Adrenal gland (tissue), 12 donors: ENCODE results near the gene SLC22A15. TPM values are rescaled to one million over a fixed set of nuclear protein-coding genes. Genes with fewer than 3 reads are reported as not detected.
"Not testable (repeated sequence)": the region's sequence is repeated elsewhere in the genome, so short reads cannot be mapped to it uniquely, and the experiment has no call there.

Source experiments
- DNase-seq, 7 donors: peaks; one replicate each; pipeline ENCODE4 v3.0.0-alpha.2; 2019 to 2020
- H3K27ac ChIP-seq, 5 donors: fragments of 200-600 bp; sonication (generic) in 4 of 5; 1 replicate in 3 of 5; 2 replicates in 2 of 5; pipeline versions ENCODE4 v1.5.1 to v1.8.0; 2016 to 2020; ENCODE audit warnings: mild to moderate bottlenecking in 1 of 5
- H3K27me3 ChIP-seq: fragments of 200-600 bp; 2 replicates; pipeline ENCODE4 v1.8.0; 2021
- H3K36me3 ChIP-seq, 2 donors: fragments of 200-600 bp; replicated peaks in 1 of 2; 1 replicate in 1 of 2; 2 replicates in 1 of 2; pipeline versions ENCODE4 v1.5.1 to v1.8.0; 2018 to 2022
- H3K4me1 ChIP-seq, 2 donors: fragments of 200-600 bp; replicated peaks in 1 of 2; 1 replicate in 1 of 2; 2 replicates in 1 of 2; pipeline versions ENCODE4 v1.5.1 to v1.8.0; 2018 to 2021
- H3K4me3 ChIP-seq, 4 donors: fragments of 200-600 bp; sonication (generic) in 3 of 4; one replicate each; pipeline ENCODE4 v1.5.1; 2016 to 2018
- H3K9me3 ChIP-seq, 3 donors: fragments of 200-600 bp; sonication (generic) in 1 of 3; replicated peaks in 1 of 3; 1 replicate in 2 of 3; 2 replicates in 1 of 3; pipeline versions ENCODE4 v1.5.1 to v1.8.0; 2016 to 2021
- CTCF ChIP-seq, 6 experiments: fragments of 450-650 bp in 4 of 6; fragments of 200-600 bp in 2 of 6; sonication (generic) in 1 of 6; IDR thresholded peaks; 1 replicate in 5 of 6; 2 replicates in 1 of 6; pipeline versions ENCODE4 v1.5.1 to v1.8.0; 2016 to 2021; ENCODE audit warnings: antibody characterized with exemption in 6 of 6, mild to moderate bottlenecking in 2 of 6, moderate library complexity in 1 of 6
- POLR2A ChIP-seq, 2 donors: fragments of 450-650 bp; IDR thresholded peaks; one replicate each; pipeline ENCODE4 v1.6.1; 2017; ENCODE audit warnings: antibody characterized with exemption in 2 of 2, mild to moderate bottlenecking in 2 of 2, moderate library complexity in 1 of 2
- WGBS, 4 donors: extraction: QIAGEN DNeasy Blood & Tissue Kit in 2 of 4; methylation state at CpG; one replicate each; pipeline versions ENCODE4 v1.1.5 to v1.1.7; 2013 to 2017; 5-methylcytosine and 5-hydroxymethylcytosine counted together
- intact Hi-C, 2 donors: fragments of 100-400 bp; cut with DNase I; formaldehyde crosslinking; loops; one replicate each; pipeline versions ENCODE4 v1.14.1 to v1.15.0; 2022 to 2023
- polyA plus RNA-seq, 3 donors: library from polyadenylated mRNA; stranded (reverse); fragments of 200-250 nt in 2 of 3; fragments of 350-450 nt in 1 of 3; fragmentation: Illumina TruSeq in 1 of 3; extraction: RNeasy Lipid Tissue Mini Kit (QIAGEN cat#74804) in 1 of 3; gene quantifications; one replicate each; pipeline ENCODE4 v1.2.3, GENCODE V29; 2013 to 2014
- total RNA-seq, 9 donors: library from RNA; depleted of rRNA in 4 of 9; stranded (reverse); fragments of >200 nt in 4 of 9; fragments of 120-200 nt in 1 of 9; fragmentation: NEBNext Ultra II Directional in 1 of 9; extraction: Animal tissue kit (Norgen Biotek cat#: 25700) in 1 of 9; gene quantifications; one replicate each; pipeline versions ENCODE4 v1.1.0 to v1.2.4, GENCODE V29; 2013 to 2023
- donor health status: healthy with polysubstance abuse.
- donor health status: Bipolar disorder and iron deficiency.
- donor health status: DM: yes; HTN: yes; CAD: no.
- donor health status: DM: no; HTN: no; CAD: no.
- donor health status: DM: no; HTN: no; CAD: no.
- donor health status: DM: yes; HTN: yes; CAD: no.

Gene SLC22A15
- total and polyA plus RNA-seq, 12 donors: 1.2 to 27.2 (median 5.8) TPM

GRCh38 chr1:115988953-115989352 is 12.6 kb downstream of the SLC22A15 start:
- DNase-seq: no peak
- TF ChIP-seq POLR2A (IDR thresholded peaks at IDR 0.05): no peak
- TF ChIP-seq CTCF (IDR thresholded peaks at IDR 0.05): no peak
- WGBS, 4 donors: 81 to 100% (median 92%) methylated on average over 1 of the region's 1 CpG
- no peaks in the 10 kb centered on the region for H3K9me3 ChIP-seq
- no peaks in the 10 kb centered on the region for H3K27me3 ChIP-seq
- no peaks in the 10 kb centered on the region for H3K36me3 ChIP-seq
- intact Hi-C loops: no loop called here
- no peaks in the 10 kb centered on the region for H3K4me1 ChIP-seq
- no peak overlapping the region for H3K27ac ChIP-seq
- no peak overlapping the region for H3K4me3 ChIP-seq

DNA sequence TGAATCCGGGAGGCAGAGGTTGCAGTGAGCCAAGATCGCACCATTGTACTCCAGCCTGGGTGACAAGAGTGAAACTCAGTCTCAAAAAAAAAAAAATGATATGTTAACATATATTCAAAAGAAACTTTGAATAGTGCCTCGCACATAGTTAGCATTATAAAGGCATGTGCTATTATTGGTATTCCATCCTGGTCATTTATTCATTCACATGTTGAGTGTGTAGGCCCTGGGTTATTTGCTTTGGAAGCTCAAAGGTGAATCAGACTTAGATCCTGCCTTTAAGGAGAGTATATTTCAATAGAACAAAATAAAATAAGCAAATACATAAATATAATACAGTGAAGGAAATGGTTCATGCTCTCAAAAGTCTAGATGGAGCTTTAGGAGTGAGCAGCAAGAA is 13.4 kb downstream of the SLC22A15 start:
- intact Hi-C loops: no loop called here

DNA sequence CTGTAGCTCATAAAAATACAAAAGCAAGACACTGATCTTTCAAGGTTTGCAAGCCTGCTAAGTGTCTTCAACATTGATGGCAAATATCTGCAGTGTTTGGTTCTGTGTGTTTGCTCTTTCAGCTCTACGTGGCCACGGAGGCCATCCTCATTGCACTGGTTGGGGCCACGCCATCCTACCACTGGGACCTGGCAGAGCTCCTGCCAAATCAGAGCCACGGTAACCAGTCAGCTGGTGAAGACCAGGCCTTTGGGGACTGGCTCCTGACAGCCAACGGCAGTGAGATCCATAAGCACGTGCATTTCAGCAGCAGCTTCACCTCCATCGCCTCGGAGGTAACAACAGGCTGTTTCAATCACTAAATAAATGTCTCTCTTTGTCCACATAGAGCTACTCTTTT is 15.6 kb downstream of the SLC22A15 start:
- Histone ChIP-seq H3K36me3 (no peaks in the 10 kb centered on the region), H3K9me3 (no peaks in the 10 kb centered on the region), H3K27me3 (no peaks in the 10 kb centered on the region), H3K27ac (no peak overlapping the region), H3K4me3 (no peak overlapping the region), H3K4me1 (no peaks in the 10 kb centered on the region)
- intact Hi-C loops: no loop called here
- WGBS, 4 donors: 91 to 96% (median 93%) methylated on average over 8 of the region's 8 CpGs
- DNase-seq: no peak
- TF ChIP-seq CTCF (IDR thresholded peaks at IDR 0.05) (no peak), POLR2A (IDR thresholded peaks at IDR 0.05) (no peak)

More for the DNA sequence above, 13.4 kb downstream of the SLC22A15 start:
- Histone ChIP-seq H3K9me3 (no peaks in the 10 kb centered on the region), H3K4me3 (no peak overlapping the region), H3K27ac (no peak overlapping the region), H3K27me3 (no peaks in the 10 kb centered on the region), H3K36me3 (no peaks in the 10 kb centered on the region), H3K4me1 (no peaks in the 10 kb centered on the region)
- no peak for DNase-seq
- WGBS, 4 donors: 92 to 97% (median 94%) methylated on average over 3 of the region's 3 CpGs
- no peak for TF ChIP-seq POLR2A (IDR thresholded peaks at IDR 0.05)
- no peak for TF ChIP-seq CTCF (IDR thresholded peaks at IDR 0.05)

- intact Hi-C loops, H3K4me1 ChIP-seq, H3K36me3 ChIP-seq, H3K4me3 ChIP-seq, H3K27ac ChIP-seq, H3K27me3 ChIP-seq, DNase-seq, H3K9me3 ChIP-seq: not testable (repeated sequence)
- 88 to 97% (median 93%) methylated on average over 1 of the region's 1 CpG for WGBS, 4 donors
Measured at GRCh38 chr1:115997921-115998320, 21.6 kb downstream of the SLC22A15 start.

GRCh38 chr1:116001739-116002487 is 25.6 kb downstream of the SLC22A15 start:
- H3K4me1 ChIP-seq: no peaks in the 10 kb centered on the region
- no peaks in the 10 kb centered on the region for H3K27me3 ChIP-seq
- intact Hi-C loops: no loop called here
- H3K27ac ChIP-seq: no peak overlapping the region
- H3K9me3 ChIP-seq: peaks cover 0 to 6% (median 3%) of the 10 kb centered on the region in 3 donors
- H3K4me3 ChIP-seq: no peak overlapping the region
- TF ChIP-seq POLR2A (IDR thresholded peaks at IDR 0.05): no peak
- TF ChIP-seq CTCF (IDR thresholded peaks at IDR 0.05): no peak
- DNase-seq: peak in 5 of 7 donors; percentile 33 to 67 (median 49)
- WGBS, 4 donors: 77 to 86% (median 78%) methylated on average over 3 of the region's 3 CpGs
- H3K36me3 ChIP-seq: no peaks in the 10 kb centered on the region
